Keratinocyte (primary cell): ENCODE results near the gene OTOF. TPM values are rescaled to one million over a fixed set of nuclear protein-coding genes. Genes with fewer than 3 reads are reported as not detected.

Experiments
- DNase-seq: peaks from one replicate; pipeline ENCODE4 v3.0.0-alpha.2; 2011; ENCODE audit warnings: low read depth, missing footprints, low spot score
- FAIRE-seq: peaks from 2 replicates; lab custom pipeline; 2011; peaks lifted over from hg19 to GRCh38; lab: Jason Lieb, UNC
- H2AFZ ChIP-seq: 2 replicates; pipeline ENCODE4 v1.6.0; 2012; ENCODE audit warnings: low read length, control low read depth, inconsistent platforms; ENCODE audit not compliant: control insufficient read depth
- H3K27ac ChIP-seq: 2 replicates; pipeline ENCODE4 v1.5.1; 2011; ENCODE audit warnings: low read length; ENCODE audit not compliant: control insufficient read depth, insufficient read depth
- H3K27me3 ChIP-seq: 3 replicates; pipeline ENCODE4 v1.6.0; 2011; ENCODE audit warnings: low read length; ENCODE audit not compliant: control insufficient read depth, insufficient read depth; ENCODE audit errors: extremely low read depth
- H3K36me3 ChIP-seq, 2 experiments: 2 replicates in 1 of 2; 3 replicates in 1 of 2; pipeline ENCODE4 v1.5.1; 2011; ENCODE audit warnings: low read length in 2 of 2, mild to moderate bottlenecking in 1 of 2; ENCODE audit not compliant: control insufficient read depth in 2 of 2, insufficient read depth in 2 of 2; ENCODE audit errors: extremely low read depth in 1 of 2
- H3K4me1 ChIP-seq: 3 replicates; pipeline ENCODE4 v1.5.1; 2011; ENCODE audit warnings: low read length; ENCODE audit not compliant: control insufficient read depth, insufficient read depth; ENCODE audit errors: extremely low read depth
- H3K4me2 ChIP-seq: 3 replicates; pipeline ENCODE4 v1.6.0; 2011; ENCODE audit warnings: low read depth, low read length; ENCODE audit not compliant: control insufficient read depth, insufficient read depth; ENCODE audit errors: extremely low read depth
- H3K4me3 ChIP-seq, 3 experiments: fragments of 200-600 bp in 1 of 3; sonication (generic) in 1 of 3; 2 replicates in 2 of 3; 3 replicates in 1 of 3; pipeline ENCODE4 v1.5.1; 2011 to 2016; ENCODE audit warnings: low read length in 3 of 3, mild to moderate bottlenecking in 3 of 3, control low read depth in 2 of 3, inconsistent platforms in 1 of 3, low read depth in 1 of 3, mixed read lengths in 1 of 3, mixed run types in 1 of 3, moderate library complexity in 1 of 3; ENCODE audit not compliant: control insufficient read depth in 2 of 3, insufficient read depth in 2 of 3; ENCODE audit errors: extremely low read depth in 1 of 3
- H3K79me2 ChIP-seq: 2 replicates; pipeline ENCODE4 v1.6.0; 2012; ENCODE audit warnings: low read length; ENCODE audit not compliant: control insufficient read depth, insufficient read depth
- H3K9ac ChIP-seq: 3 replicates; pipeline ENCODE4 v1.6.0; 2011; ENCODE audit warnings: low read length; ENCODE audit not compliant: control insufficient read depth, insufficient read depth; ENCODE audit errors: extremely low read depth
- H3K9me1 ChIP-seq: 3 replicates; pipeline ENCODE4 v1.6.0; 2011; ENCODE audit warnings: low read length; ENCODE audit not compliant: control insufficient read depth, insufficient read depth; ENCODE audit errors: extremely low read depth
- H3K9me3 ChIP-seq: 2 replicates; pipeline ENCODE4 v1.5.1; 2012; ENCODE audit warnings: low read depth, low read length; ENCODE audit not compliant: control insufficient read depth
- H4K20me1 ChIP-seq: 3 replicates; pipeline ENCODE4 v1.6.0; 2011; ENCODE audit warnings: low read length; ENCODE audit not compliant: control insufficient read depth, insufficient read depth; ENCODE audit errors: extremely low read depth
- CTCF ChIP-seq, 3 experiments: IDR thresholded peaks in 1 of 3; conservative IDR thresholded peaks in 1 of 3; optimal IDR thresholded peaks in 1 of 3; 2 replicates in 2 of 3; 3 replicates in 1 of 3; pipeline versions ENCODE3 to v1.5.1; 2011; ENCODE audit warnings: low read length in 3 of 3, mild to moderate bottlenecking in 3 of 3, moderate library complexity in 2 of 3, control low read depth in 1 of 3, inconsistent platforms in 1 of 3; ENCODE audit not compliant: insufficient read depth in 2 of 3; ENCODE audit errors: extremely low read depth in 1 of 3
- EZH2 ChIP-seq: IDR thresholded peaks from one replicate; pipeline ENCODE4 v1.6.1; 2012; ENCODE audit warnings: inconsistent platforms, mild to moderate bottlenecking, low read length, moderate library complexity
- dilution Hi-C: fragments of 300-500 bp; cut with MboI; formaldehyde crosslinking; loops from one replicate; pipeline ENCODE4 v1.7.0; 2020; ENCODE audit warnings: low sequenced_read_pairs; ENCODE audit not compliant: extremely low pct_ligation_motif_present
- polyA plus RNA-seq, 5 experiments: library from polyadenylated mRNA; depleted of rRNA in 3 of 5; stranded (reverse) in 3 of 5; stranded (forward) in 1 of 5; unstranded in 1 of 5; fragments of >200 nt; gene quantifications; 1 replicate in 1 of 5; 2 replicates in 3 of 5; 3 replicates in 1 of 5; pipeline versions ENCODE4 v1.2.1 to v1.2.3, GENCODE V29; 2011 to 2012; ENCODE audit warnings: missing spikeins in 2 of 5, low read depth in 1 of 5, low replicate concordance in 1 of 5

OTOF gene
- polyA plus RNA-seq, 1 donor (not counting 4 experiments of a cell fraction or from before 2014, with no cell fraction given) = not detected

DNA sequence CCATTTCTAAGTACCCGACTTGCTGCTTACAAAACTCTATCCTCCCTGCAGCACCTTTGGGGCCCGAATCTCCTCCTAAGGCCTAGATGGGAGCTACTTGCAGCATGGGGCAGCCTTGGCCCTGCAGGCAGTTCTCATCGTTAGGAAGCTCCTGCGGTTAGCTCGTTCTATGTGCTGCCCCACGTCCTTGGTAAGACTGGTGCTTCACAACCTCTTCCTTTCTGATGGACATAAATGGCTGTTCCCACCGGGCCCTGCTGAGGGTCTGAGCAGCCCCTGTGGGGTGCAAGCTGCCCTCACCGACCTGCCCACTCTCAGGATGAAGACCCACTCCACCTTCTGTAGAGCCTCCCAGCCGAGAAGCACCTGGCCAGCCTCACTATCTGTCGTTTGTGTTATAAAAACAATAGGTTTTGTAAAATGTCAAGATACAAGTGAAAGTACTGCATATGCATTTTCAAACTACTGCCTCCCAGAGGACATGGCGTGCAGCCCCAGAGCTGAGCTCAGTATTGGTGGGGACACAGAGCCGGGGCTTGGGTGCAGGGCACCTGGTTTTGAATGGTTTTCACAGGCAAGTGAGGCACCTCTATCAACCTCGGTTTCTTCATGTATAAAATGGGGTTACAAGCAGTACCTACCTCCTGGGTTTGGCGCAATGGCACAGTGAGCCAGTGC lies 19.4 kb downstream of the OTOF start:
- DNase-seq = no peak
- Histone ChIP-seq H3K27ac (no peak overlapping the region), H2AFZ (no peak overlapping the region), H3K4me2 (no peak overlapping the region), H3K36me3 (no peaks in the 10 kb centered on the region), H4K20me1 (no peaks in the 10 kb centered on the region), H3K27me3 (peaks cover under 1% of the 10 kb centered on the region), H3K9me3 (no peaks in the 10 kb centered on the region), H3K9ac (no peak overlapping the region), H3K4me1 (no peaks in the 10 kb centered on the region), H3K9me1 (no peaks in the 10 kb centered on the region), H3K79me2 (no peaks in the 10 kb centered on the region), H3K4me3 (no peak overlapping the region)
- dilution Hi-C loops = no loop called here
- FAIRE-seq = no peak
- TF ChIP-seq EZH2 = no peak
- TF ChIP-seq CTCF (optimal IDR thresholded peaks at IDR 0.05 in 1 of 3, IDR thresholded peaks at IDR 0.05 in 1 of 3, conservative IDR thresholded peaks at IDR 0.05 in 1 of 3; ENCODE audit: extremely low read depth in 1 of 3, insufficient read depth in 2 of 3, low read length in 3 of 3) = no peak

GRCh38 chr2:26457695-26458364 lies 20.1 kb downstream of the OTOF start:
- H3K4me1 ChIP-seq = no peaks in the 10 kb centered on the region
- TF ChIP-seq CTCF (optimal IDR thresholded peaks at IDR 0.05 in 1 of 3, IDR thresholded peaks at IDR 0.05 in 1 of 3, conservative IDR thresholded peaks at IDR 0.05 in 1 of 3; ENCODE audit: extremely low read depth in 1 of 3, insufficient read depth in 2 of 3, low read length in 3 of 3) (no peak), EZH2 (no peak)
- FAIRE-seq = no peak

More at GRCh38 chr2:26457695-26458364, 20.1 kb downstream of the OTOF start:
- H3K27me3 ChIP-seq = peaks cover 5% of the 10 kb centered on the region
- H3K9me3 ChIP-seq = no peaks in the 10 kb centered on the region
- dilution Hi-C loops = no loop called here
- no peaks in the 10 kb centered on the region for H3K79me2 ChIP-seq
- no peak for DNase-seq
- no peaks in the 10 kb centered on the region for H3K36me3 ChIP-seq
- no peak overlapping the region for H2AFZ ChIP-seq
- no peak overlapping the region for H3K4me2 ChIP-seq
- H4K20me1 ChIP-seq = no peaks in the 10 kb centered on the region
- H3K4me3 ChIP-seq = no peak overlapping the region
- no peak overlapping the region for H3K27ac ChIP-seq
- H3K9me1 ChIP-seq = no peaks in the 10 kb centered on the region
- H3K9ac ChIP-seq = no peak overlapping the region
